Liver (tissue), 9 donors: ENCODE data around the gene ZNF488. TPM values are rescaled to one million over a fixed set of nuclear protein-coding genes. Genes with fewer than 3 reads are reported as not detected.
A peak's percentile ranks its signal among the peaks of the same experiment; 100 is the strongest.

Experiments used
- DNase-seq: peaks from one replicate; pipeline ENCODE4 v3.0.0-alpha.2; 2017; ENCODE audit warnings: low spot score
- H3K27ac ChIP-seq, 2 donors: one replicate each; pipeline ENCODE4 v1.7.0; 2013; ENCODE audit warnings: inconsistent platforms in 2 of 2, low read length in 2 of 2, control low read depth in 1 of 2, low read depth in 1 of 2, mild to moderate bottlenecking in 1 of 2
- H3K27me3 ChIP-seq, 4 donors: one replicate each; pipeline versions ENCODE4 v1.6.1 to v1.7.0; 2013; ENCODE audit warnings: low read length in 3 of 4, inconsistent platforms in 1 of 4, mild to moderate bottlenecking in 1 of 4, moderate library complexity in 1 of 4; ENCODE audit not compliant: control insufficient read depth in 4 of 4, insufficient read depth in 4 of 4
- H3K36me3 ChIP-seq, 4 donors: one replicate each; pipeline versions ENCODE4 v1.6.1 to v1.7.0; 2013; ENCODE audit warnings: low read length in 3 of 4, mild to moderate bottlenecking in 3 of 4, low read depth in 1 of 4, moderate library complexity in 1 of 4; ENCODE audit not compliant: control insufficient read depth in 4 of 4, insufficient read depth in 3 of 4
- H3K4me1 ChIP-seq, 4 donors: one replicate each; pipeline versions ENCODE4 v1.6.1 to v1.7.0; 2013; ENCODE audit warnings: low read length in 3 of 4, mild to moderate bottlenecking in 3 of 4, moderate library complexity in 1 of 4; ENCODE audit not compliant: control insufficient read depth in 4 of 4, insufficient read depth in 4 of 4
- H3K4me3 ChIP-seq, 3 donors: one replicate each; pipeline versions ENCODE4 v1.6.1 to v1.7.0; 2013; ENCODE audit warnings: low read length in 3 of 3, control low read depth in 1 of 3, low read depth in 1 of 3, mild to moderate bottlenecking in 1 of 3
- H3K9ac ChIP-seq, 2 donors: one replicate each; pipeline ENCODE4 v1.7.0; 2013; ENCODE audit warnings: low read length in 2 of 2, mild to moderate bottlenecking in 2 of 2, moderate library complexity in 2 of 2, control low read depth in 1 of 2, low read depth in 1 of 2
- H3K9me3 ChIP-seq, 4 donors: one replicate each; pipeline versions ENCODE4 v1.6.1 to v1.7.0; 2013; ENCODE audit warnings: low read length in 3 of 4; ENCODE audit not compliant: control insufficient read depth in 4 of 4
- ATF3 ChIP-seq: IDR thresholded peaks from 2 replicates; pipeline ENCODE4 v1.6.1; 2016; ENCODE audit warnings: antibody characterized with exemption
- CTCF ChIP-seq: fragments of 150-350 bp; IDR thresholded peaks from 2 replicates; pipeline ENCODE4 v1.5.1; 2017; ENCODE audit warnings: improper control_type of control experiment, low read depth, low read length; ENCODE audit not compliant: missing input control
- EGR1 ChIP-seq, 2 donors: IDR thresholded peaks; 2 replicates each; pipeline ENCODE4 v1.6.1; 2016 to 2018; ENCODE audit warnings: antibody characterized with exemption in 2 of 2, low read depth in 2 of 2
- FOXA1 ChIP-seq: IDR thresholded peaks from 2 replicates; pipeline ENCODE4 v1.6.1; 2016; ENCODE audit warnings: antibody characterized with exemption
- FOXA2 ChIP-seq: IDR thresholded peaks from 2 replicates; pipeline ENCODE4 v1.6.1; 2016; ENCODE audit warnings: antibody characterized with exemption
- GABPA ChIP-seq, 2 donors: IDR thresholded peaks in 1 of 2; conservative IDR thresholded peaks in 1 of 2; 2 replicates each; pipeline ENCODE4 v1.6.1; 2016; ENCODE audit warnings: antibody characterized with exemption in 2 of 2, mild to moderate bottlenecking in 1 of 2, moderate library complexity in 1 of 2
- HNF4A ChIP-seq, 2 donors: conservative IDR thresholded peaks; 2 replicates each; pipeline ENCODE4 v1.6.1; 2016; ENCODE audit warnings: antibody characterized with exemption in 2 of 2, mild to moderate bottlenecking in 2 of 2
- HNF4G ChIP-seq: IDR thresholded peaks from 2 replicates; pipeline ENCODE4 v1.6.1; 2016; ENCODE audit warnings: antibody characterized with exemption
- JUND ChIP-seq, 2 donors: IDR thresholded peaks; 2 replicates each; pipeline ENCODE4 v1.6.1; 2016; ENCODE audit warnings: antibody characterized with exemption in 2 of 2
- MAX ChIP-seq: IDR thresholded peaks from 2 replicates; pipeline ENCODE4 v1.6.1; 2016; ENCODE audit warnings: antibody characterized with exemption
- NR2F2 ChIP-seq: IDR thresholded peaks from 2 replicates; pipeline ENCODE4 v1.6.1; 2016; ENCODE audit warnings: antibody characterized with exemption
- RAD21 ChIP-seq, 2 donors: IDR thresholded peaks; 2 replicates each; pipeline ENCODE4 v1.6.1; 2016; ENCODE audit warnings: antibody characterized with exemption in 2 of 2, mild to moderate bottlenecking in 2 of 2
- RXRA ChIP-seq, 2 donors: IDR thresholded peaks; 2 replicates each; pipeline ENCODE4 v1.6.1; 2017 to 2018; ENCODE audit warnings: antibody characterized with exemption in 2 of 2, mild to moderate bottlenecking in 1 of 2
- SP1 ChIP-seq: IDR thresholded peaks from 2 replicates; pipeline ENCODE4 v1.6.1; 2018; ENCODE audit warnings: antibody characterized with exemption, mild to moderate bottlenecking
- TAF1 ChIP-seq: conservative IDR thresholded peaks from 2 replicates; pipeline ENCODE4 v1.6.1; 2016; ENCODE audit warnings: antibody characterized with exemption, mild to moderate bottlenecking
- YY1 ChIP-seq: IDR thresholded peaks from 2 replicates; pipeline ENCODE4 v1.6.1; 2016; ENCODE audit warnings: antibody characterized with exemption, mild to moderate bottlenecking
- ZBTB33 ChIP-seq: IDR thresholded peaks from 2 replicates; pipeline ENCODE4 v1.6.1; 2016; ENCODE audit warnings: antibody characterized with exemption
- WGBS: extraction: QIAGEN DNeasy Blood & Tissue Kit; methylation state at CpG from one replicate; pipeline ENCODE4 v1.1.7; 2013; 5-methylcytosine and 5-hydroxymethylcytosine counted together
- polyA plus RNA-seq, 2 donors: library from polyadenylated mRNA; stranded (reverse) in 1 of 2; unstranded in 1 of 2; fragments of 200-250 nt in 1 of 2; fragments of >200 nt in 1 of 2; fragmentation: Nextera tagmentation in 1 of 2; extraction: Ambion mirVana in 1 of 2; gene quantifications; one replicate each; pipeline versions ENCODE4 v1.2.1 to v1.2.3, GENCODE V29; 2013 to 2015
- total RNA-seq, 2 donors: library from RNA; depleted of rRNA; stranded (reverse); fragments of >200 nt; gene quantifications; one replicate each; pipeline ENCODE4 v1.2.3, GENCODE V29; 2014
- donor health status: healthy.
- donor health status: healthy.
- donor health status: healthy.
- donor health status: healthy.
- donor health status: healthy.

The ZNF488 gene
- total and polyA plus RNA-seq, 4 donors = 0.02 to 0.09 TPM; not detected in 2

- DNase-seq = no peak
- TF ChIP-seq ZBTB33 = no peak
- TF ChIP-seq NR2F2 = no peak
- TF ChIP-seq JUND (IDR thresholded peaks at IDR 0.05) = no peak
- no peak for TF ChIP-seq FOXA1
- no peak for TF ChIP-seq RXRA (IDR thresholded peaks at IDR 0.05)
- TF ChIP-seq TAF1 = no peak
- no peak for TF ChIP-seq MAX
- no peak for TF ChIP-seq HNF4G
- no peak for TF ChIP-seq CTCF
- TF ChIP-seq HNF4A (conservative IDR thresholded peaks at IDR 0.05) = no peak
Observed at GRCh38 chr10:47325303-47326291, 58.5 kb downstream of the ZNF488 start.

GRCh38 chr10:47323636-47324296 is 60.3 kb downstream of the ZNF488 start:
- Histone ChIP-seq H3K4me1 (no peaks in the 10 kb centered on the region), H3K4me3 (no peak overlapping the region), H3K36me3 (no peaks in the 10 kb centered on the region), H3K27me3 (no peaks in the 10 kb centered on the region), H3K9me3 (no peaks in the 10 kb centered on the region), H3K9ac (no peak overlapping the region), H3K27ac (no peak overlapping the region)
- WGBS = 63% methylated on average over 5 of the region's 5 CpGs
- DNase-seq = no peak
- no peak for TF ChIP-seq HNF4A (conservative IDR thresholded peaks at IDR 0.05)
- TF ChIP-seq SP1 = no peak
- no peak for TF ChIP-seq JUND (IDR thresholded peaks at IDR 0.05)
- TF ChIP-seq EGR1 (IDR thresholded peaks at IDR 0.05; ENCODE audit: low read depth in 2 of 2) = no peak
- TF ChIP-seq NR2F2 = no peak
- TF ChIP-seq HNF4G = no peak
- no peak for TF ChIP-seq RXRA (IDR thresholded peaks at IDR 0.05)
- TF ChIP-seq ZBTB33 = no peak
- TF ChIP-seq CTCF = no peak
- TF ChIP-seq GABPA (IDR thresholded peaks at IDR 0.05 in 1 of 2, conservative IDR thresholded peaks at IDR 0.05 in 1 of 2) = no peak
- no peak for TF ChIP-seq TAF1
- TF ChIP-seq ATF3 = no peak
- TF ChIP-seq FOXA2 = no peak
- no peak for TF ChIP-seq FOXA1
- no peak for TF ChIP-seq RAD21 (IDR thresholded peaks at IDR 0.05)
- TF ChIP-seq YY1 = no peak

More at GRCh38 chr10:47325303-47326291, 58.5 kb downstream of the ZNF488 start:
- Histone ChIP-seq H3K4me3 (no peak overlapping the region), H3K27me3 (no peaks in the 10 kb centered on the region), H3K27ac (peak overlapping the region in 1 of 2 donors; percentile 5), H3K9ac (no peak overlapping the region), H3K4me1 (peaks cover 0 to 8% (median 4%) of the 10 kb centered on the region in 4 donors), H3K36me3 (no peaks in the 10 kb centered on the region), H3K9me3 (no peaks in the 10 kb centered on the region)
- 90% methylated on average over 30 of the region's 30 CpGs for WGBS
